A673 (cell line): ENCODE measurements around the gene CALU. TPM values are rescaled to one million over a fixed set of nuclear protein-coding genes. Genes with fewer than 3 reads are reported as not detected.
A peak's percentile ranks its signal among the peaks of the same experiment; 100 is the strongest.

Experiments
- BruUV-seq: library from RNA; stranded (reverse); fragments of 400-500 nt; replicated peaks from 2 replicates; lab custom pipeline; 2021; lab: Mats Ljungman, UMichigan
- CTCF ChIA-PET: fragments of 300-600 bp; sonication (Branson Sonifier 250); formaldehyde crosslinking; loops from one replicate; lab custom pipeline; 2022; ENCODE audit warnings: antibody characterized with exemption; lab: Charles Lee
- POLR2A ChIA-PET: fragments of 300-600 bp; sonication (Branson Sonifier 250); formaldehyde crosslinking; loops from one replicate; lab custom pipeline; 2022; ENCODE audit warnings: antibody characterized with exemption; ENCODE audit not compliant: low non-redundant PET; lab: Charles Lee
- DNase-seq: peaks from one replicate; pipeline ENCODE4 v3.0.0-alpha.2; 2015; ENCODE audit warnings: low spot score
- H3K27ac ChIP-seq: fragments of 200-600 bp; sonication (generic); 2 replicates; pipeline ENCODE4 v1.5.1; 2016; ENCODE audit warnings: mixed run types, low read depth, mild to moderate bottlenecking, mixed read lengths, antibody characterized with exemption, low read length; ENCODE audit not compliant: poor library complexity, severe bottlenecking
- H3K27me3 ChIP-seq: fragments of 200-600 bp; sonication (generic); replicated peaks from 2 replicates; pipeline ENCODE4 v1.6.1; 2017; ENCODE audit warnings: mixed run types, low read depth, mild to moderate bottlenecking, mixed read lengths, antibody characterized with exemption, low read length; ENCODE audit not compliant: insufficient read depth, poor library complexity
- H3K36me3 ChIP-seq: fragments of 200-600 bp; sonication (generic); 2 replicates; pipeline ENCODE4 v1.6.1; 2016; ENCODE audit warnings: mixed run types, mild to moderate bottlenecking, mixed read lengths, antibody characterized with exemption, low read length; ENCODE audit not compliant: insufficient read depth, poor library complexity, severe bottlenecking
- H3K4me1 ChIP-seq: fragments of 200-600 bp; sonication (generic); 2 replicates; pipeline ENCODE4 v1.6.1; 2017; ENCODE audit warnings: mixed run types, mild to moderate bottlenecking, mixed read lengths, antibody characterized with exemption, low read length; ENCODE audit not compliant: insufficient read depth, poor library complexity, severe bottlenecking
- H3K4me3 ChIP-seq: fragments of 200-600 bp; sonication (generic); 2 replicates; pipeline ENCODE4 v1.5.1; 2016; ENCODE audit warnings: low read depth, mixed run types, mild to moderate bottlenecking, mixed read lengths, low read length; ENCODE audit not compliant: poor library complexity, severe bottlenecking
- H3K9me3 ChIP-seq: fragments of 200-600 bp; sonication (generic); 2 replicates; pipeline ENCODE4 v1.6.1; 2016; ENCODE audit warnings: mixed run types, low read depth, mild to moderate bottlenecking, mixed read lengths, antibody characterized with exemption, low read length; ENCODE audit not compliant: poor library complexity, severe bottlenecking
- EZH2 ChIP-seq: fragments of 200-600 bp; sonication (generic); IDR thresholded peaks from 2 replicates; pipeline ENCODE4 v1.6.1; 2017; ENCODE audit warnings: borderline replicate concordance, low read depth, mild to moderate bottlenecking, mixed read lengths, antibody characterized with exemption, low read length; ENCODE audit not compliant: poor library complexity, severe bottlenecking
- intact Hi-C: fragments of 100-400 bp; cut with micrococcal nuclease; formaldehyde crosslinking; loops from one replicate; pipeline ENCODE4 v1.10.0; 2022; ENCODE audit not compliant: unreplicated experiment
- total RNA-seq: library from RNA; stranded (reverse); gene quantifications from 2 replicates; pipeline ENCODE4 v1.2.3, GENCODE V29; 2021
- TF ChIP-seq, protein P1 (sequence below): fragments of 300-800, 200-600 bp; sonication (generic); conservative IDR thresholded peaks from 2 replicates; pipeline ENCODE4 v1.5.1; 2017; ENCODE audit warnings: low read depth, mild to moderate bottlenecking, antibody characterized with exemption, low read length, moderate library complexity, mixed read lengths

CALU gene
- total RNA-seq, 1 experiment from 2014 or later, result 162 TPM

DNA sequence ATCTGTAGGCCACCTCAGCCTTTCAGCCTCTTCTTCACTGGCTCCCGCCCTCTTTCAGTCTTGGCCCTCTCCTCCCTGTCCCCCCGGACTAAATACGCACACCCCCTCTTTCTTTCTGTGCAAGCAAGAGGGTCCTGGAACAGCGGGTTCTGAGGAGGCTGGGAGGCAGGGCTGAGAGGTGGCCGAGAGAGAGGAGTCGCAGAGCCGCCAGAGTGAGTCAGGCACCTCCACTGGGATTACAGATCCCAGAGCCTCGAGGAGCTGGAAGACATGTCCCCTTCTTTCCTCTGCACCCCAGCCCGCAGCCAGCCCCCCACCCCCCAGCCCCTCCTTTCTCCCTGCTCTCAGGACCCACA is 52.8 kb downstream of the CALU start:
- Histone ChIP-seq H3K4me1 (no peaks in the 10 kb centered on the region), H3K36me3 (no peaks in the 10 kb centered on the region), H3K9me3 (no peaks in the 10 kb centered on the region), H3K4me3 (peak overlapping the region; percentile 77), H3K27me3 (peaks cover 11% of the 10 kb centered on the region), H3K27ac (no peak overlapping the region)
- intact Hi-C loops, result loop anchor here (10.0 kb wide), 1 partner anchor 93 kb away; no protein-coding TSS in a partner anchor
- DNase-seq, result no peak
- TF ChIP-seq, protein P1, sequence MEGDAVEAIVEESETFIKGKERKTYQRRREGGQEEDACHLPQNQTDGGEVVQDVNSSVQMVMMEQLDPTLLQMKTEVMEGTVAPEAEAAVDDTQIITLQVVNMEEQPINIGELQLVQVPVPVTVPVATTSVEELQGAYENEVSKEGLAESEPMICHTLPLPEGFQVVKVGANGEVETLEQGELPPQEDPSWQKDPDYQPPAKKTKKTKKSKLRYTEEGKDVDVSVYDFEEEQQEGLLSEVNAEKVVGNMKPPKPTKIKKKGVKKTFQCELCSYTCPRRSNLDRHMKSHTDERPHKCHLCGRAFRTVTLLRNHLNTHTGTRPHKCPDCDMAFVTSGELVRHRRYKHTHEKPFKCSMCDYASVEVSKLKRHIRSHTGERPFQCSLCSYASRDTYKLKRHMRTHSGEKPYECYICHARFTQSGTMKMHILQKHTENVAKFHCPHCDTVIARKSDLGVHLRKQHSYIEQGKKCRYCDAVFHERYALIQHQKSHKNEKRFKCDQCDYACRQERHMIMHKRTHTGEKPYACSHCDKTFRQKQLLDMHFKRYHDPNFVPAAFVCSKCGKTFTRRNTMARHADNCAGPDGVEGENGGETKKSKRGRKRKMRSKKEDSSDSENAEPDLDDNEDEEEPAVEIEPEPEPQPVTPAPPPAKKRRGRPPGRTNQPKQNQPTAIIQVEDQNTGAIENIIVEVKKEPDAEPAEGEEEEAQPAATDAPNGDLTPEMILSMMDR, result no peak
- TF ChIP-seq EZH2, result no peak
- POLR2A ChIA-PET, result no interaction called here
- CTCF ChIA-PET, result interaction anchor here (0.7 kb wide), 1 partner anchor 155 kb away, joined by 3 read pairs; no protein-coding TSS in a partner anchor
- no TSS peak for BruUV-seq

DNA sequence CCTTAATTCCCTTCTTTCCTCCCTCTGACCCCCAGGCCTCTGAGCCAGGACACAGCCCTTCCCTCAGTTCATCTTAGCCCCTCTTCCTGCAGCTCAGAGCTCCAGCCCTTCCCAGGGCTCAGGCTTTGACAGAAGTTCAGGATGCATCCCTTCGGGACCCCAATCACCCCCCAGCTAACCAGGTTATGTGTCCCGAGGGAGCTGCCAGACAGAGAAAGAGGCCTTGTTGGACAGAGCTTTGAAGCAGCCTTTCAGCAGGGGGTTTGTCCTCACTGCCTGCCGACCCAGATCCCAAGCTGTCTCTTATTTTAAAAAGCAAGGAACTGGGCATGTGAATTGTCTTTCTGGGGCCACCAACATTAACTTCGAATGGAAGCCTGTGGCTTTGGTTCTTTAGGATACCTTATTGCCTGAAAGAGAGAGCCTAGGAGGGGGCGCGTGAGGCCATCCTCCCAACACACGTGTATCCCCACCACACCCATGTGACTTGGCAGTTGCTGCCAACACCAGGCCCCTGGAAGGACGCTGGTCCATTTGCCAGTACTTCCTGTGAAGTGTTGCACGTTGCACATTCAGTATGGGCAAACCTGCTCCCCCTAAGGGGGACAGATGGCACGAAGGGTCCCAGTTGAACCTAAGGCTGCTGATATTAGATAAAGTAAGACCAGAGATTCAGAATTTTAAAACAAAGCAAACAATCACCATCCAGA is 53.5 kb downstream of the CALU start:
- Histone ChIP-seq H3K36me3 (no peaks in the 10 kb centered on the region), H3K4me1 (no peaks in the 10 kb centered on the region), H3K9me3 (no peaks in the 10 kb centered on the region), H3K27ac (no peak overlapping the region), H3K27me3 (peaks cover 11% of the 10 kb centered on the region), H3K4me3 (peak overlapping the region; percentile 77)
- TF ChIP-seq, protein P1, result no peak; the same call in 1 of the 2 replicates
- TF ChIP-seq EZH2, result no peak
- BruUV-seq, result no TSS peak
- ChIA-PET CTCF (interaction anchor here (0.7 kb wide), 1 partner anchor 154 kb away, joined by 3 read pairs; no protein-coding TSS in a partner anchor), POLR2A (no interaction called here)
- no peak for DNase-seq
- intact Hi-C loops, result loop anchor here (10.0 kb wide), 1 partner anchor 92 kb away; no protein-coding TSS in a partner anchor

DNA sequence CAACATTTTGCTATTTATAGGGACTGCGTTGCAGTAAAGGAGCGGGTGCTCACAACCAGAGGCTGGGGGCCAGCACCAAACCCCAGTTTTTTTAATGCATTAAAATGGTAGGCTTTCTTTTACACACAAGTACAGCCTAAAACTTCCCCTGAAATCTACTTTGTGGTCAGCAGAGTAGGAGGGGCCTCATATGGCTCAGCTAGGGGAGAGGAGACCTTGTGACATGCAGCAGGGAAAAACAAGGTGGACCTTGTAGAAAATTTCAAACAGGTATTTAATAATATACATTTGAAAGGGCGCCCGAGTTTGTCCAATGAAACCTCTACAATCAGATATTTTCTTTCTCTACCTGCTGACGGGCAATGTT is 54.0 kb downstream of the CALU start:
- H3K9me3 ChIP-seq, result no peaks in the 10 kb centered on the region
- no peaks in the 10 kb centered on the region for H3K36me3 ChIP-seq
- POLR2A ChIA-PET, result no interaction called here
- intact Hi-C loops, result loop anchor here (10.0 kb wide), 1 partner anchor 92 kb away; no protein-coding TSS in a partner anchor
- H3K27ac ChIP-seq, result no peak overlapping the region
- DNase-seq, result no peak
- H3K4me1 ChIP-seq, result no peaks in the 10 kb centered on the region
- no TSS peak for BruUV-seq
- no peak overlapping the region for H3K4me3 ChIP-seq
- TF ChIP-seq EZH2, result no peak
- TF ChIP-seq, protein P1, result no peak
- CTCF ChIA-PET, result no interaction called here
- peaks cover 7% of the 10 kb centered on the region for H3K27me3 ChIP-seq
